ENCODE data around the gene NAMPT.

The NAMPT gene

DNA sequence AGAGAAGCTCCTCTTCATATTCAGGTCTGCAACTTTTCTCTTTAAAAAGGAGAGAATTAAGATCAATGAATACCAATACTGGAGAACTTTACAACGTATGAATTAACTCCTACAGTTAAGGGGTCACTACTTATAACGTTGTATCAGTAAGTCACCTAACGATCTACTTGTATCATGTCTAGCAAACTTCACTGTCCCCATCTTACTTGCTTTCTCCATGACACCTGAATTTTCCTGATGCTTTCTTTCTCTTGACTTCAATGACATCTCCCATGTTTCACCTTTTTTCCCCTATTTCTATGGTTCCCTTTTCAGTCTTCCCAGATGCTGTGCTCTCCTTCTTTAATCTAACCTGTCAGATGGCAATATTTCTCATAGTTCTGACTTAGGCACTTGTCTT, 19.6 kb downstream of the NAMPT start:
- no peak for TF ChIP-seq CTCF (IDR thresholded peaks at IDR 0.05; ENCODE audit: insufficient read depth, low read length, poor library complexity, severe bottlenecking)
- no peak for DNase-seq (ENCODE audit: extremely low read depth, insufficient read length)
- no peak overlapping the region for H3K4me3 ChIP-seq (replicated peaks; ENCODE audit: low read depth, low read length)
- no peaks in the 10 kb centered on the region; the same call in none of the 2 replicates for H3K36me3 ChIP-seq (ENCODE audit: control insufficient read depth, insufficient read depth, low read length)
- no peaks in the 10 kb centered on the region for H3K27me3 ChIP-seq (replicated peaks; ENCODE audit: control insufficient read depth, insufficient read depth, low read length)

DNA sequence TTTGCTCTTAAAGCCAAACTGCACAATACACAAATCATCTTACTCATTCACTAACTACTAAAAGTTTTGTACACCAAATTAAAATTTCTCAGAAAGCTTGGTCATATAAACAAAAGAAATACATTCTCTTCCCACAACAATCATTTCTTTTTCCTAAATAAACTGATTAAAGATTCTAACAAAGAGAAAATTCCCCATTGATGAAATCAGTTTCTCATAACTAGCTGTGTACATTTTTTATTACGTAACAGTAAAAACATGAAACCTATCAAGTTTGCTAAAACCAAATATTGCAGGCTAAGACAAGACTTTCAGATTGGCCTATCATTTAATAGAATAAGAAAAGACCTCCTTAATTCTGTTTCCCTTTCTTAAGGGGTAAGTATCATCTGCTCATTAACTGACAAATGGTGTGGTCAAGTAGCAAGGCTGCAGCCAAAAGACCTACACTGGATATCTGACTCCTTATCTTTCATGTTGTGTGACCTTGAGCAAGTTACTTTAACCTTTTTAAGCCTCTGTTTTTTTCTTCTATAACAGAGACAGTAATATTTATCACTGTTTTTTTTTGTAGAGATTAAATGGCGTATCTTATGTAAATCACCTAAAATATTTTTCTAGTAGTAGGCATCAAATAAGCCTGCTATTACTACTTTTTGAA, 22.4 kb downstream of the NAMPT start:
- H3K36me3 ChIP-seq (ENCODE audit: control insufficient read depth, insufficient read depth, low read length): peaks cover 7% of the 10 kb centered on the region
- no peak for TF ChIP-seq CTCF (IDR thresholded peaks at IDR 0.05; ENCODE audit: insufficient read depth, low read length, poor library complexity, severe bottlenecking)

DNA sequence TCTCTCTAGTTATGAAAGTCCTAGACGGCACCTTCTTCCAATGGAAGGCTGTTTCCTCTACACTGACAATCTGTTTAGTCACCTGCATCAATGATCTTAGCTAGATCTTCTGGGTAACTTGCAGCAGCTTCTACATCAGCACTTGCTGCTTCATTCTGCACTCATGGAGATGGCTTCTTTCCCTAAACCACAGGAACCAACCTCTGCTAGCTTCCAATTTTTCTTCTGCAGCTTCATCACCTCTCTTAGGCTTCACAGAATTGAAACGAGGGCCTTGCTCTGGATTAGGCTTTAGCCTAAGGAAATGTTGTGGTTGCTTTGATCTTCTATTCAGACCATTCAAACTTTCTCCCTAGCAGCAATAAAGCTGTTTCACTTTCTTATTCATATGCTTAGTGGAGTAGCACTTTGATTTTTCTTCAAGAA, 24.6 kb downstream of the NAMPT start:
- DNase-seq (ENCODE audit: extremely low read depth, insufficient read length): peak; percentile 25
- no peak for TF ChIP-seq CTCF (IDR thresholded peaks at IDR 0.05; ENCODE audit: insufficient read depth, low read length, poor library complexity, severe bottlenecking)
- H3K27me3 ChIP-seq (replicated peaks; ENCODE audit: control insufficient read depth, insufficient read depth, low read length): no peaks in the 10 kb centered on the region
- no peak overlapping the region for H3K4me3 ChIP-seq (replicated peaks; ENCODE audit: low read depth, low read length)
- H3K36me3 ChIP-seq (ENCODE audit: control insufficient read depth, insufficient read depth, low read length): peaks cover 7% of the 10 kb centered on the region

More for the DNA sequence above, 22.4 kb downstream of the NAMPT start:
- no peak overlapping the region for H3K4me3 ChIP-seq (replicated peaks; ENCODE audit: low read depth, low read length)
- no peaks in the 10 kb centered on the region for H3K27me3 ChIP-seq (replicated peaks; ENCODE audit: control insufficient read depth, insufficient read depth, low read length)
- no peak for DNase-seq (ENCODE audit: extremely low read depth, insufficient read length)

- no peak for DNase-seq (ENCODE audit: extremely low read depth, insufficient read length)
- TF ChIP-seq CTCF (IDR thresholded peaks at IDR 0.05; ENCODE audit: insufficient read depth, low read length, poor library complexity, severe bottlenecking): no peak
- no peak overlapping the region for H3K4me3 ChIP-seq (replicated peaks; ENCODE audit: low read depth, low read length)
- H3K27me3 ChIP-seq (replicated peaks; ENCODE audit: control insufficient read depth, insufficient read depth, low read length): no peaks in the 10 kb centered on the region
- H3K36me3 ChIP-seq (ENCODE audit: control insufficient read depth, insufficient read depth, low read length): peaks cover 7% of the 10 kb centered on the region
These were observed 26.0 kb downstream of the NAMPT start for GRCh38 chr7:106258789-106259188.

DNA sequence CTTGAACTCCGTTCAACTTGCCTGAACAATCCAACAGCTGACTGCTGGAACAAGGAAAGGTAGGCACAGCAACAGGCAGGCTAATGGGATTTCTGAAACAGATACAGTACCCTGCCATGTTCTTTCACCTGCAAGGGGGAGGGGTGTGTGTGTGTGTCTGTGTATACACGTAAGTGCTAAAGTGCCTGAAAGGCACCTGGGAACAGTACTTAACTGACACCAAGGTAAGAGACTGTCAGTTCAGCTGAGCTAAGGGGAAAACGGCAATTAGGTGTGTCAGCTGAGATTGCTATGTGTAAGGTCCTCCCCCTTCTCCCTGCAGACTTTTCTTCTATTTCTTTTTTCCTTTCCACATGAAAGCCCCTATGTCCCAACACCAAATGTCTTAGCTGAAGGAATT, 27.0 kb downstream of the NAMPT start:
- Histone ChIP-seq H3K36me3 (ENCODE audit: control insufficient read depth, insufficient read depth, low read length) (peaks cover 9% of the 10 kb centered on the region), H3K4me3 (replicated peaks; ENCODE audit: low read depth, low read length) (no peak overlapping the region), H3K27me3 (replicated peaks; ENCODE audit: control insufficient read depth, insufficient read depth, low read length) (no peaks in the 10 kb centered on the region)
- DNase-seq (ENCODE audit: extremely low read depth, insufficient read length): no peak
- no peak for TF ChIP-seq CTCF (IDR thresholded peaks at IDR 0.05; ENCODE audit: insufficient read depth, low read length, poor library complexity, severe bottlenecking)

DNA sequence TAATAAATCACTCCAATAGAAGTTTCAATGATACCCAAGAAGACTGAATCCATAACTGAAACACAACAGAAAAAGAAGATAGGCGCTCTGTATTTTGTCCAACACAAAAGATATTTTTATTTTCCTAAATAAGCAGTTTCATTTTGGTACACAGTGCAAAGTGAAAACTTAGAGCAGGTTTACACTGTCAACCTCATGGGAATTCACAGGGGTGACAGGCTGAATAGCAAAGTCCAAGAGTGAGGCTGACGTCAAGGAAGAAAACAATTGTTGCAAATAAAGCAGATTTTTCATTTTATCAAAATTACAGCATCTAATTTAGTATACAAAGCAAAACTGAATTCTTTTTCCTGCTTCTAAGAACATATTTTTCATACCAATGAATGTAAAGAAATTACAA, 28.6 kb downstream of the NAMPT start:
- Histone ChIP-seq H3K36me3 (ENCODE audit: control insufficient read depth, insufficient read depth, low read length) (peaks cover 13% of the 10 kb centered on the region), H3K27me3 (replicated peaks; ENCODE audit: control insufficient read depth, insufficient read depth, low read length) (no peaks in the 10 kb centered on the region), H3K4me3 (replicated peaks; ENCODE audit: low read depth, low read length) (no peak overlapping the region)
- TF ChIP-seq CTCF (IDR thresholded peaks at IDR 0.05; ENCODE audit: insufficient read depth, low read length, poor library complexity, severe bottlenecking): no peak
- DNase-seq (ENCODE audit: extremely low read depth, insufficient read length): no peak
